Measurements from ENCODE around the gene RAB11B. TPM values are rescaled to one million over a fixed set of nuclear protein-coding genes. Genes with fewer than 3 reads are reported as not detected.
A peak's percentile ranks its signal among the peaks of the same experiment; 100 is the strongest.

The RAB11B gene
- total and polyA plus RNA-seq, 2 donors (not counting 1 experiment from before 2014, with no cell fraction given): 27.8 to 46.2 TPM

DNA sequence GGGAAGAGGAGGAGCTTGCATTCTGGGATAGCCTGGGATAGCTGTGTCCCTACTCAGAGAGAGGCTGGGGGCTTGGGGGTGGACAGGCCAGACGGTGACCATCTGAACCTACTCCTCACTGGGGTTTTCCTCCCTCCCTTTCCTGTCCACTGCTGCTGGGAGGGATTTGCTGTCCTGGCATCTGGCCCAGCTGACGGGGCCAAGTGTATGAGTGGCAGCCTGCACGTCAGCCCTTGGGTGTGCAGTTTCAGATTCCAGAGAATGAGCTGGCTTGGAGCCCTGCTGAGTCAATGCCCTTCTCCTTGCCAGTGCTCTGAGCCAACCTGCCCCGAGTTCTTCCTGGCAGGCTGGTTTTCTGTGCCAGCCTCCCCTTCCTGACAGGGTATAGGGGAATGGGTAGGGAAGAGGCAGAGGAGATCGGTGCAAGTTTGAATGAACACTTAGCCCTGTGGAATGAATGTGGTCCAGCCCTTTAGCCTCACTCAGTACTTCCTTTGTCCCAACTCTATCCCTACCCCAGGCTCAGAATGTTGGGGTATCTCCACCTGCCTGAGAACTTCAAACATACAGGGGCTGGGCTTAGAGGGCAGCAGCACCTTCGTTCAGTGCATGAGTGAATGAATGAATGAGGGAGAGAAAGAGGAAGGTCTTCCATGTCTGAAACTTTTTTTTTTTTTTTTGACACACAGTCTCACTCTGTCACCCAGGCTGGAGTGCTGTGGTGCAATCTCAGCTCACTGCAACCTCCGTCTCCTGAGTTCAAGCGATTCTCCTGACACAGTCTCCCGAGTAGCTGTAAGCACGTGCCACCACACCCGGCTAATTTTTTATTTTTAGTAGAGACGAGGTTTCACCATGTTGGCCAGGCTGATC is 28.0 kb upstream of the RAB11B start:
- no peak for TF ChIP-seq EZH2 (IDR thresholded peaks at IDR 0.05; ENCODE audit: low read length, missing control alignments)
- TF ChIP-seq, protein P1, sequence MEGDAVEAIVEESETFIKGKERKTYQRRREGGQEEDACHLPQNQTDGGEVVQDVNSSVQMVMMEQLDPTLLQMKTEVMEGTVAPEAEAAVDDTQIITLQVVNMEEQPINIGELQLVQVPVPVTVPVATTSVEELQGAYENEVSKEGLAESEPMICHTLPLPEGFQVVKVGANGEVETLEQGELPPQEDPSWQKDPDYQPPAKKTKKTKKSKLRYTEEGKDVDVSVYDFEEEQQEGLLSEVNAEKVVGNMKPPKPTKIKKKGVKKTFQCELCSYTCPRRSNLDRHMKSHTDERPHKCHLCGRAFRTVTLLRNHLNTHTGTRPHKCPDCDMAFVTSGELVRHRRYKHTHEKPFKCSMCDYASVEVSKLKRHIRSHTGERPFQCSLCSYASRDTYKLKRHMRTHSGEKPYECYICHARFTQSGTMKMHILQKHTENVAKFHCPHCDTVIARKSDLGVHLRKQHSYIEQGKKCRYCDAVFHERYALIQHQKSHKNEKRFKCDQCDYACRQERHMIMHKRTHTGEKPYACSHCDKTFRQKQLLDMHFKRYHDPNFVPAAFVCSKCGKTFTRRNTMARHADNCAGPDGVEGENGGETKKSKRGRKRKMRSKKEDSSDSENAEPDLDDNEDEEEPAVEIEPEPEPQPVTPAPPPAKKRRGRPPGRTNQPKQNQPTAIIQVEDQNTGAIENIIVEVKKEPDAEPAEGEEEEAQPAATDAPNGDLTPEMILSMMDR (conservative IDR thresholded peaks at IDR 0.05 in 1 of 2, IDR thresholded peaks at IDR 0.05 in 1 of 2; ENCODE audit: low read depth in 1 of 2, low read length in 2 of 2): no peak
- peak; percentile 96 to 98 for DNase-seq (ENCODE audit: low read depth in 2 of 2)
- Histone ChIP-seq H3K4me1 (ENCODE audit: control insufficient read depth, extremely low read depth, insufficient read depth, low read length) (peaks cover 15% of the 10 kb centered on the region), H3K27me3 (ENCODE audit: control insufficient read depth, insufficient read depth, low read length) (no peaks in the 10 kb centered on the region), H2AFZ (ENCODE audit: low read length) (no peak overlapping the region), H3K79me2 (ENCODE audit: control insufficient read depth, insufficient read depth, low read length) (no peaks in the 10 kb centered on the region), H3K4me2 (ENCODE audit: extremely low read depth, insufficient read depth, low read length) (peak overlapping the region; percentile 20), H3K36me3 (ENCODE audit: control insufficient read depth, insufficient read depth, low read length) (no peaks in the 10 kb centered on the region), H3K27ac (ENCODE audit: insufficient read depth, low read length) (peak overlapping the region; percentile 81), H4K20me1 (ENCODE audit: control insufficient read depth, extremely low read depth, insufficient read depth, low read length) (no peaks in the 10 kb centered on the region), H3K9ac (ENCODE audit: insufficient read depth, low read length) (no peak overlapping the region), H3K4me3 (replicated peaks in 1 of 4; ENCODE audit: control extremely low read depth in 1 of 4, insufficient read depth in 1 of 4, low read depth in 3 of 4, low read length in 4 of 4) (no peak overlapping the region), H3K9me3 (ENCODE audit: control insufficient read depth, insufficient read depth, low read depth, low read length) (no peaks in the 10 kb centered on the region)

DNA sequence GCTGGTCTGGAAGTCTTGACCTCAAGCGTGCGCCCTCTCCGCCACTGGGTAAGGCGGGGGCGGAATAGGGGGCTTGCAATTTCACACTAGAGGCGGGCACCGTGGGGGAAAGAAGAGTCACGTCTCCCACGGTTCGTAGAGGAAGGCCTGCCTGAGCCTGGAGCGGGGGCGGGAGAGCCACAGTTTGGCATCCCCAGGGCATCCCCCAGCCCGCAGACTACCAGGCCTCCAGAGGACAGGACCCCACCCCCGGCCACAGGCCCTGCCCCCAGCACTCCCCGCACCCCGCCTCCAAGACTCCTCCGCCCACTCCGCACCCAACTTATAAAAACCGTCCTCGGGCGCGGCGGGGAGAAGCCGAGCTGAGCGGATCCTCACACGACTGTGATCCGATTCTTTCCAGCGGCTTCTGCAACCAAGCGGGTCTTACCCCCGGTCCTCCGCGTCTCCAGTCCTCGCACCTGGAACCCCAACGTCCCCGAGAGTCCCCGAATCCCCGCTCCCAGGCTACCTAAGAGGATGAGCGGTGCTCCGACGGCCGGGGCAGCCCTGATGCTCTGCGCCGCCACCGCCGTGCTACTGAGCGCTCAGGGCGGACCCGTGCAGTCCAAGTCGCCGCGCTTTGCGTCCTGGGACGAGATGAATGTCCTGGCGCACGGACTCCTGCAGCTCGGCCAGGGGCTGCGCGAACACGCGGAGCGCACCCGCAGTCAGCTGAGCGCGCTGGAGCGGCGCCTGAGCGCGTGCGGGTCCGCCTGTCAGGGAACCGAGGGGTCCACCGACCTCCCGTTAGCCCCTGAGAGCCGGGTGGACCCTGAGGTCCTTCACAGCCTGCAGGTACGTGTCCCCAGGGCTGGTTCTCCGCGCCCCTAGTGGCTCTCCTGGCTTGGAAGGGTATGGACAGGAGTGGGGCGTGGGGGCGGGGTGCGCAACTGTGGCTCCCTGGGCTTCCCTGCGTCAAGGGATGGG is 26.1 kb upstream of the RAB11B start, which contains the start of gene ANGPTL4:
TSS of gene ANGPTL4 (plus strand) at position 353 of the 969 bp plus-strand sequence. CDS start at position 520, 167 bp downstream.
- DNase-seq (ENCODE audit: low read depth in 2 of 2): peak; percentile 50 to 71
- peak within 1 kb of the TSS; percentile 79 for H3K27ac ChIP-seq (ENCODE audit: insufficient read depth, low read length)
- H3K4me2 ChIP-seq (ENCODE audit: extremely low read depth, insufficient read depth, low read length): peak within 1 kb of the TSS; percentile 69
- H4K20me1 ChIP-seq (ENCODE audit: control insufficient read depth, extremely low read depth, insufficient read depth, low read length): no peaks in the 10 kb centered on the region
- no peaks in the 10 kb centered on the region for H3K36me3 ChIP-seq (ENCODE audit: control insufficient read depth, insufficient read depth, low read length)
- H3K4me1 ChIP-seq (ENCODE audit: control insufficient read depth, extremely low read depth, insufficient read depth, low read length): peaks cover 25% of the 10 kb centered on the region
- no peaks in the 10 kb centered on the region for H3K27me3 ChIP-seq (ENCODE audit: control insufficient read depth, insufficient read depth, low read length)
- H2AFZ ChIP-seq (ENCODE audit: low read length): peak within 1 kb of the TSS; percentile 32
- no peak for TF ChIP-seq EZH2 (IDR thresholded peaks at IDR 0.05; ENCODE audit: low read length, missing control alignments)
- TF ChIP-seq, protein P1 (conservative IDR thresholded peaks at IDR 0.05 in 1 of 2, IDR thresholded peaks at IDR 0.05 in 1 of 2; ENCODE audit: low read depth in 1 of 2, low read length in 2 of 2): peak in 1 of 2 donors; percentile 13
- H3K79me2 ChIP-seq (ENCODE audit: control insufficient read depth, insufficient read depth, low read length): no peaks in the 10 kb centered on the region
- H3K9me3 ChIP-seq (ENCODE audit: control insufficient read depth, insufficient read depth, low read depth, low read length): no peaks in the 10 kb centered on the region
- H3K4me3 ChIP-seq (replicated peaks in 1 of 4; ENCODE audit: control extremely low read depth in 1 of 4, insufficient read depth in 1 of 4, low read depth in 3 of 4, low read length in 4 of 4): peak within 1 kb of the TSS; percentile 52 to 73 (median 60)
- H3K9ac ChIP-seq (ENCODE audit: insufficient read depth, low read length): peak within 1 kb of the TSS; percentile 77

Data from fibroblast of lung (primary cell).